ENCODE results near the gene USP47.

DNA sequence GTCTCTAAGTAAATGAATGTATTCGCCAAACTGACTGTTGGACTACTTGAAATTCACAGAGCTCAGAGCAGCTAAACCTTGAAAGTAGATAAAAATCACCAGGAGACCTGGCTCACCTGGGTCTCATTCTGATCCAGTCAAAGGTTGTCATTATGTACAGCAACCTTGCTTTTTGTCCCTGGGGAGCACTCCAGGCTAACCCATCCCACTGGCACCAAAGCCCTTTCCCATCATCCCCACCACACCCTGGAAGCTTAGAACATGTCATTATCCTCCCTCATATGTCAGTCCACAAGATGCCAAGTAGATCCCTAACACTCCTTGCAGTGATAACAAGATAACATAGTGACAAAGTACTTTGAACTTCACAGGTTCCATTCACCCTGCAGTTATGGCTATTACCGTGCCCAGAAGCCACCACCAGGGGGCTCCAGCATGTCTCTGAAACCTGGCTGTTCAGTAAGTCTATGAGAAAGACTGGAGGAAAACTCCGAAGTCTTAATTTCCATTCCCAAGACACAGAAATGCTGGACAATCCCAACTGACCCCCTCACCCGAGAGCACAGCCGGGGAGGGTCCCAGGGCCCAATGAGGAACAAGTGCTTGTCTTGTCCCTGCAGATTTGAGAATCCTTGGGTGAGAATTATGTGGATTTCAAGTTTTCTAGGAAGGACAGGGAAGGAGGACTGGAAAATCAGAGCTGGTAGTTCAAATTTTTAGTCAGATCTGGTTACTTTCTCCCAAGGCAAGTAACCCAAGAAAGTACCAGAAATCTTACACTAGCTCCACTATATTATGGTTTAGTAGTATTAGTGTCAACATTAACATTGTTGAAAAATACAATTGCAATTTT is 43.0 kb upstream of the USP47 start:
- TF ChIP-seq POLR2AphosphoS5 (IDR thresholded peaks at IDR 0.05; ENCODE audit: low read depth, low read length) (no peak), POLR2A (IDR thresholded peaks at IDR 0.05; ENCODE audit: low read depth, low read length) (no peak)

Data from GM12891 (cell line).